ENCODE measurements around the gene TTC23. TPM values are rescaled to one million over a fixed set of nuclear protein-coding genes. Genes with fewer than 3 reads are reported as not detected.

TTC23 gene
- polyA plus RNA-seq, 2 of the 4 experiments (the other 2 are of a cell fraction) = 7.0 to 16.5 TPM

GRCh38 chr15:99172989-99173388 lies 76.4 kb downstream of the TTC23 start:
- no peak for ATAC-seq
- no peak overlapping the region for H3K4me3 ChIP-seq
- DNase-seq (ENCODE audit: low read depth in 1 of 2, low spot score in 1 of 2) = no peak
- no peaks in the 10 kb centered on the region for H3K9me3 ChIP-seq
- H3K27ac ChIP-seq = no peak overlapping the region
- TF ChIP-seq CEBPB (IDR thresholded peaks at IDR 0.05) (no peak), PBX3 (IDR thresholded peaks at IDR 0.05) (no peak), RNF2 (IDR thresholded peaks at IDR 0.05; ENCODE audit: borderline replicate concordance, low read depth) (no peak), FOSL2 (IDR thresholded peaks at IDR 0.05) (no peak), FOSL2 (CRISPR knock-in tag; IDR thresholded peaks at IDR 0.05) (no peak), RARB (CRISPR knock-in tag; IDR thresholded peaks at IDR 0.05) (no peak), JUNB (IDR thresholded peaks at IDR 0.05) (no peak), SREBF2 (IDR thresholded peaks at IDR 0.05) (no peak), HOXB5 (CRISPR knock-in tag; IDR thresholded peaks at IDR 0.05) (no peak), FOSB (CRISPR knock-in tag; IDR thresholded peaks at IDR 0.05) (no peak), KDM1A (IDR thresholded peaks at IDR 0.05; ENCODE audit: low read depth) (no peak), BHLHE40 (IDR thresholded peaks at IDR 0.05; ENCODE audit: low read depth, low read length) (no peak), FOXS1 (CRISPR knock-in tag; IDR thresholded peaks at IDR 0.05) (no peak)
- TF ChIP-seq, protein P1, sequence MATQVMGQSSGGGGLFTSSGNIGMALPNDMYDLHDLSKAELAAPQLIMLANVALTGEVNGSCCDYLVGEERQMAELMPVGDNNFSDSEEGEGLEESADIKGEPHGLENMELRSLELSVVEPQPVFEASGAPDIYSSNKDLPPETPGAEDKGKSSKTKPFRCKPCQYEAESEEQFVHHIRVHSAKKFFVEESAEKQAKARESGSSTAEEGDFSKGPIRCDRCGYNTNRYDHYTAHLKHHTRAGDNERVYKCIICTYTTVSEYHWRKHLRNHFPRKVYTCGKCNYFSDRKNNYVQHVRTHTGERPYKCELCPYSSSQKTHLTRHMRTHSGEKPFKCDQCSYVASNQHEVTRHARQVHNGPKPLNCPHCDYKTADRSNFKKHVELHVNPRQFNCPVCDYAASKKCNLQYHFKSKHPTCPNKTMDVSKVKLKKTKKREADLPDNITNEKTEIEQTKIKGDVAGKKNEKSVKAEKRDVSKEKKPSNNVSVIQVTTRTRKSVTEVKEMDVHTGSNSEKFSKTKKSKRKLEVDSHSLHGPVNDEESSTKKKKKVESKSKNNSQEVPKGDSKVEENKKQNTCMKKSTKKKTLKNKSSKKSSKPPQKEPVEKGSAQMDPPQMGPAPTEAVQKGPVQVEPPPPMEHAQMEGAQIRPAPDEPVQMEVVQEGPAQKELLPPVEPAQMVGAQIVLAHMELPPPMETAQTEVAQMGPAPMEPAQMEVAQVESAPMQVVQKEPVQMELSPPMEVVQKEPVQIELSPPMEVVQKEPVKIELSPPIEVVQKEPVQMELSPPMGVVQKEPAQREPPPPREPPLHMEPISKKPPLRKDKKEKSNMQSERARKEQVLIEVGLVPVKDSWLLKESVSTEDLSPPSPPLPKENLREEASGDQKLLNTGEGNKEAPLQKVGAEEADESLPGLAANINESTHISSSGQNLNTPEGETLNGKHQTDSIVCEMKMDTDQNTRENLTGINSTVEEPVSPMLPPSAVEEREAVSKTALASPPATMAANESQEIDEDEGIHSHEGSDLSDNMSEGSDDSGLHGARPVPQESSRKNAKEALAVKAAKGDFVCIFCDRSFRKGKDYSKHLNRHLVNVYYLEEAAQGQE (IDR thresholded peaks at IDR 0.05) = no peak
- H3K4me2 ChIP-seq = no peak overlapping the region
- ChIA-PET CTCF (interaction anchor here (0.6 to 1.7 kb wide), 3 partner anchors 27 to 72 kb away, joined by 3 to 8 read pairs (median 4); partner anchors contain the start of gene SYNM), POLR2A (no interaction called here)
- no peaks in the 10 kb centered on the region for H3K4me1 ChIP-seq
- no peak for FAIRE-seq
- WGBS (ENCODE audit: missing lambda C conversion rate) = 92% methylated on average over 3 of the region's 3 CpGs

- FAIRE-seq (no peak), ATAC-seq (no peak), DNase-seq (ENCODE audit: low read depth in 1 of 2, low spot score in 1 of 2) (no peak)
- WGBS (ENCODE audit: missing lambda C conversion rate) = 96% methylated on average over 4 of the region's 4 CpGs
- CTCF ChIA-PET = interaction anchor here (0.6 kb wide), 1 partner anchor 1009 kb away, joined by 3 read pairs; no protein-coding TSS in a partner anchor
- TF ChIP-seq HDAC2 (IDR thresholded peaks at IDR 0.05) (no peak), RARB (CRISPR knock-in tag; IDR thresholded peaks at IDR 0.05) (no peak), JUN (IDR thresholded peaks at IDR 0.05) (no peak), ZFP36 (IDR thresholded peaks at IDR 0.05; ENCODE audit: borderline replicate concordance, partially characterized antibody) (no peak), RCOR1 (IDR thresholded peaks at IDR 0.05; ENCODE audit: low read depth, low read length) (no peak)
- H3K4me1 ChIP-seq = no peaks in the 10 kb centered on the region
- no peak overlapping the region for H3K4me2 ChIP-seq
- H3K9me3 ChIP-seq = no peaks in the 10 kb centered on the region
- no peak overlapping the region for H3K27ac ChIP-seq
- POLR2A ChIA-PET = no interaction called here
- no peak overlapping the region for H3K4me3 ChIP-seq
Observed at GRCh38 chr15:99172171-99172570, 77.2 kb downstream of the TTC23 start.

GRCh38 chr15:99170476-99171065 lies 78.8 kb downstream of the TTC23 start:
- CTCF ChIA-PET = interaction anchor here (0.8 to 1.9 kb wide), 4 partner anchors 11 to 533 kb away, joined by 3 to 6 read pairs (median 4); no protein-coding TSS in a partner anchor
- TF ChIP-seq SMC3 (IDR thresholded peaks at IDR 0.05) = no peak
- TF ChIP-seq MAZ (IDR thresholded peaks at IDR 0.05; ENCODE audit: borderline replicate concordance, low read depth, low read length) = no peak
- no peak for TF ChIP-seq NPAS2 (CRISPR knock-in tag; IDR thresholded peaks at IDR 0.05; ENCODE audit: borderline replicate concordance)
- TF ChIP-seq GATA3 (IDR thresholded peaks at IDR 0.05; ENCODE audit: borderline replicate concordance) = no peak
- no peak for TF ChIP-seq ZFP36 (IDR thresholded peaks at IDR 0.05; ENCODE audit: borderline replicate concordance, partially characterized antibody)
- TF ChIP-seq RAD21 (conservative IDR thresholded peaks at IDR 0.05 in 1 of 2, IDR thresholded peaks at IDR 0.05 in 1 of 2) = no peak
- no peak for TF ChIP-seq ESRRA (IDR thresholded peaks at IDR 0.05; ENCODE audit: borderline replicate concordance, low read length)
- TF ChIP-seq ZSCAN20 (CRISPR knock-in tag; IDR thresholded peaks at IDR 0.05) = no peak
- 83% methylated on average over 7 of the region's 7 CpGs for WGBS (ENCODE audit: missing lambda C conversion rate)
- POLR2A ChIA-PET = no interaction called here
- Histone ChIP-seq H3K4me1 (no peaks in the 10 kb centered on the region), H3K4me2 (no peak overlapping the region), H3K9me3 (no peaks in the 10 kb centered on the region), H3K4me3 (no peak overlapping the region), H3K27ac (no peak overlapping the region)
- ATAC-seq (no peak), FAIRE-seq (no peak), DNase-seq (ENCODE audit: low read depth in 1 of 2, low spot score in 1 of 2) (no peak)

All from A549 (cell line).